Esophagus squamous epithelium (tissue), 5 donors: Measurements from ENCODE around the gene UAP1. TPM values are rescaled to one million over a fixed set of nuclear protein-coding genes. Genes with fewer than 3 reads are reported as not detected.

ENCODE experiments used
- DNase-seq: peaks from one replicate; lab custom pipeline; 2025; lab: John Stamatoyannopoulos, UW
- H3K27ac ChIP-seq, 4 donors: fragments of 200-600 bp; sonication (generic); one replicate each; pipeline ENCODE4 v1.5.1; 2016 to 2019; ENCODE audit warnings: mild to moderate bottlenecking in 1 of 4
- H3K27me3 ChIP-seq, 4 donors: fragments of 200-600 bp; sonication (generic); 1 replicate in 3 of 4; 2 replicates in 1 of 4; pipeline versions ENCODE4 v1.5.1 to v1.6.0; 2017 to 2021; ENCODE audit warnings: antibody characterized with exemption in 1 of 4
- H3K36me3 ChIP-seq, 3 donors: fragments of 200-600 bp; sonication (generic); one replicate each; pipeline ENCODE4 v1.5.1; 2016 to 2019
- H3K4me1 ChIP-seq, 3 donors: fragments of 200-600 bp; sonication (generic); one replicate each; pipeline ENCODE4 v1.5.1; 2017 to 2019
- H3K4me3 ChIP-seq, 4 donors: fragments of 200-600 bp; sonication (generic); 1 replicate in 3 of 4; 2 replicates in 1 of 4; pipeline ENCODE4 v1.5.1; 2016 to 2019; ENCODE audit warnings: mild to moderate bottlenecking in 2 of 4, moderate library complexity in 1 of 4
- H3K9me3 ChIP-seq, 3 donors: fragments of 200-600 bp; sonication (generic); one replicate each; pipeline ENCODE4 v1.5.1; 2016 to 2019
- CTCF ChIP-seq, 6 experiments: fragments of 450-650 bp in 4 of 6; fragments of 200-600 bp in 2 of 6; sonication (generic) in 2 of 6; IDR thresholded peaks; one replicate each; pipeline ENCODE4 v1.5.1; 2016 to 2019; ENCODE audit warnings: antibody characterized with exemption in 6 of 6, mild to moderate bottlenecking in 4 of 6, moderate library complexity in 4 of 6
- POLR2A ChIP-seq, 4 donors: fragments of 450-650 bp; IDR thresholded peaks; one replicate each; pipeline ENCODE4 v1.6.1; 2017; ENCODE audit warnings: antibody characterized with exemption in 4 of 4, mild to moderate bottlenecking in 4 of 4, moderate library complexity in 3 of 4
- WGBS, 2 donors: methylation state at CpG; one replicate each; pipeline ENCODE4 v1.1.5; 2018; 5-methylcytosine and 5-hydroxymethylcytosine counted together
- intact Hi-C: fragments of 100-400 bp; cut with DNase I; formaldehyde crosslinking; loops from one replicate; pipeline ENCODE4 v1.15.0; 2022
- total RNA-seq, 4 donors: library from RNA; depleted of rRNA; stranded (reverse); fragments of >200 nt; gene quantifications; one replicate each; pipeline ENCODE4 v1.1.0, GENCODE V29; 2016
- donor health status: DM: yes; HTN: yes; CAD: no.

The UAP1 gene
- total RNA-seq, 4 donors from 2014 or later = 36.4 to 64.3 (median 49.3) TPM

GRCh38 chr1:162548170-162548569 is 13.4 kb upstream of the UAP1 start:
- H3K27me3 ChIP-seq = no peaks in the 10 kb centered on the region
- whole genome bisulfite sequencing, 2 donors = 33 to 38% methylated on average over 4 of the region's 4 CpGs
- no peak for TF ChIP-seq POLR2A (IDR thresholded peaks at IDR 0.05)
- no peak for TF ChIP-seq CTCF (IDR thresholded peaks at IDR 0.05)
- peak overlapping the region; percentile 43 to 79 (median 66) for H3K27ac ChIP-seq
- DNase-seq = no peak
- no peak overlapping the region for H3K4me3 ChIP-seq
- intact Hi-C loops = no loop called here
- no peaks in the 10 kb centered on the region for H3K36me3 ChIP-seq
- H3K9me3 ChIP-seq = peaks cover 0 to 5% (median 3%) of the 10 kb centered on the region in 3 donors
- peaks cover 0 to 29% (median 7%) of the 10 kb centered on the region in 3 donors for H3K4me1 ChIP-seq

- no peaks in the 10 kb centered on the region for H3K9me3 ChIP-seq
- no peaks in the 10 kb centered on the region for H3K36me3 ChIP-seq
- H3K27ac ChIP-seq = peak overlapping the region in 3 of 4 donors; percentile 61 to 79 (median 74)
- no peaks in the 10 kb centered on the region for H3K27me3 ChIP-seq
- 30 to 48% methylated on average over 2 of the region's 2 CpGs for WGBS, 2 donors
- H3K4me1 ChIP-seq = peaks cover 0 to 29% (median 7%) of the 10 kb centered on the region in 3 donors
- intact Hi-C loops = no loop called here
- no peak for DNase-seq
- H3K4me3 ChIP-seq = no peak overlapping the region
- no peak for TF ChIP-seq CTCF (IDR thresholded peaks at IDR 0.05)
- TF ChIP-seq POLR2A (IDR thresholded peaks at IDR 0.05) = no peak
Observed at GRCh38 chr1:162549001-162549400, 12.5 kb upstream of the UAP1 start.

DNA sequence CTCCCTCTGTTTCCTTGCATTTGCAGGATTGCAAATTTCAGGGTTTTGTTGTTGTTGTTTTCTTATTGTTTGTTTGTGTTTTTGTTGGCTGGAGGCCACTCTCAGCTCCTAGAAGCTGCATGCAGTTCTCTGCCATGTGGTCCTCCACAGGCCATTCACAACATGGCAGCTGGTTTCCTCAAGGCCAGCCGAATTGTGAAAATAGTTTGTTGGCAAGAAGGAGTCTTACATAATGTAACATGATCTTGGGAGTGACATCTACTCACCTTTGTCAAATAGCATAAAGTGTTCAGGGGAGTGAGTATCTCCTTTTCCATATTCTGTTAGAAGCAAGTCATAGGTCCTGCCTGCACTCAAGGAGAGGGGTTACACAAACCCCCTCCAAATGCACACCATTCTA is 10.6 kb upstream of the UAP1 start:
- no peaks in the 10 kb centered on the region for H3K36me3 ChIP-seq
- intact Hi-C loops = no loop called here
- WGBS, 2 donors = 33 to 83% methylated on average over 1 of the region's 1 CpG
- H3K27me3 ChIP-seq = no peaks in the 10 kb centered on the region
- DNase-seq = no peak
- TF ChIP-seq POLR2A (IDR thresholded peaks at IDR 0.05) = no peak
- TF ChIP-seq CTCF (IDR thresholded peaks at IDR 0.05) = no peak
- peaks cover 0 to 22% (median 7%) of the 10 kb centered on the region in 3 donors for H3K4me1 ChIP-seq
- H3K4me3 ChIP-seq = no peak overlapping the region
- peak overlapping the region in 1 of 4 donors; percentile 30 for H3K27ac ChIP-seq
- no peaks in the 10 kb centered on the region for H3K9me3 ChIP-seq

DNA sequence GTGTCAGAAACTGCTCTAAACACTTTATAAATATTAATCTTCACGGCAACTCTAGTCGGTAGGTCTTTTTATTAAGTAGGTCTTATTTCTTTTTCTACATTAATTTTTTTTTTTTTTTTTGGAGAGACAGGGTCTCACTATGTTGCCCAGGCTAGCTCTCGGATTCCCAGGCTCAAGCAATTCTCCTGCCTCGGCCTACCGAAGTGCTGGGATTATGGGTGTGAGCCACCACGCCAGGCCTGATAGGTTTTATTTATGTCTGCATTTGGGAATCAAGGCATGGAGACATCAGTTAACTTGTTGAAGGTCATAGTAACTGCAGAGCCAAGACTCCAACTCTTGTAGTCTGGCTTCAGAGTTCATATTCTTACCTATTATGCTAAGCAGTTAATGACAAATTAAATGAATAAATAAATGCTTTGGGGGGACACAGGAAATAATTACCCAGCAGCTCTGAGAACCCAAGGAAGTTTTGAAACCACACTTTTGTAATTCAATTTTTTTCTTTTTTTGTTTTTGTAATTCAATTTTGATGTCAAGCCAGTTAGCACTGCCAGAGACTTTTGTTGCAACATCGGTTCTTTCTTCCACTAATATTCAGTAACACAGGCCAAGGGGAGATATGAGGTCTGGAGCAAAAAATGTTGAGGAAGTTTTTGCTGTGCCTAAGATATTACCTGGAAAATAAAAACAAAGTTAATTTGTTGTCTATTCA is 9.4 kb upstream of the UAP1 start:
- intact Hi-C loops = no loop called here
- DNase-seq = no peak
- Histone ChIP-seq H3K27me3 (no peaks in the 10 kb centered on the region), H3K9me3 (no peaks in the 10 kb centered on the region), H3K27ac (peak overlapping the region in 3 of 4 donors; percentile 66 to 71 (median 70)), H3K4me3 (no peak overlapping the region), H3K36me3 (no peaks in the 10 kb centered on the region), H3K4me1 (peaks cover 0 to 22% (median 7%) of the 10 kb centered on the region in 3 donors)
- TF ChIP-seq CTCF (IDR thresholded peaks at IDR 0.05) (no peak), POLR2A (IDR thresholded peaks at IDR 0.05) (no peak)
- 73 to 75% methylated on average over 5 to 7 of the region's 7 CpGs for WGBS, 2 donors

- WGBS, 2 donors = 76 to 84% methylated on average over 5 to 8 of the region's 8 CpGs
- DNase-seq = no peak
- Histone ChIP-seq H3K4me3 (no peak overlapping the region), H3K9me3 (no peaks in the 10 kb centered on the region), H3K27ac (peak overlapping the region in 3 of 4 donors; percentile 66 to 71 (median 70)), H3K36me3 (no peaks in the 10 kb centered on the region), H3K27me3 (no peaks in the 10 kb centered on the region), H3K4me1 (peaks cover 0 to 22% (median 7%) of the 10 kb centered on the region in 3 donors)
- intact Hi-C loops = no loop called here
- no peak for TF ChIP-seq CTCF (IDR thresholded peaks at IDR 0.05)
- no peak for TF ChIP-seq POLR2A (IDR thresholded peaks at IDR 0.05)
Observed at GRCh38 chr1:162552684-162553252, 8.8 kb upstream of the UAP1 start.
